ENCODE results near the gene SLC5A12. TPM values are rescaled to one million over a fixed set of nuclear protein-coding genes. Genes with fewer than 3 reads are reported as not detected.

Gene SLC5A12
- total and polyA plus RNA-seq, 2 of the 4 experiments (the other 2 are of a cell fraction): not detected

DNA sequence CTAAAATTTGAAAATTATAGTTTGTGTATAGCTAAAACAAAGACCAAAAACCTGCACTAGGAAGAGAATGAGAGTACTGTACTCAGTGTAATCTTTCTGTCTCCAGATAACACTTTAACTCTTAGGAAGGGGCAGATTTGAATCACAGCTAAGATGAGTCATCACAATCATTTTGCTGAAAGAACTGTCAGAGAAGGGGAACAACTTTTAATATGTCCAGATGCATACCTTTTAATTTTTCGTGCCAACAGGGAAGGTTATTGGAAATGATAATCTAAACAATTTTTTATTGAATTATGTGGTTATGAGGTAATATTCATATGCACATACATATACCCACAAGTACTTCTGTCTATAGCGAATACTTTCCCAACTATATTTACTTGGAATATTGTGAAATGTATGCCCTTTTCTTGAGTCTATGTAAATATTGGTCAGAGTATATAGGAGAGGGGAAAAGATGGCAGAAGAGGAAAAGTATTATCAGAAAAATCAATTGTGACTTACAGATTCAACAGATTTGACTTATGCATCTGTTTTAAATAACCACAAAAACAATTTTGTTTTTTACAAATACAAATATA is 98.7 kb downstream of the SLC5A12 start:
- H3K4me3 ChIP-seq (ENCODE audit: insufficient read depth, low read depth, low read length): no peak overlapping the region
- no peak overlapping the region for H4K91ac ChIP-seq (ENCODE audit: insufficient read depth, low read depth, low read length)
- no peak overlapping the region for H2BK5ac ChIP-seq (ENCODE audit: low read depth, low read length, poor library complexity, severe bottlenecking)
- no peak overlapping the region for H3K56ac ChIP-seq (ENCODE audit: extremely low read depth, insufficient read depth, low read length)
- H4K20me1 ChIP-seq (ENCODE audit: insufficient read depth, low read length): no peaks in the 10 kb centered on the region
- no peaks in the 10 kb centered on the region for H3K9me1 ChIP-seq (ENCODE audit: insufficient read depth, low read length)
- no peaks in the 10 kb centered on the region for H3K27me3 ChIP-seq (ENCODE audit: control insufficient read depth, insufficient read depth, low read length)
- no peaks in the 10 kb centered on the region for H3K79me1 ChIP-seq (ENCODE audit: low read depth in 1 of 2, low read length in 2 of 2)
- H2BK15ac ChIP-seq (ENCODE audit: low read depth, low read length): no peak overlapping the region
- no peak overlapping the region for H3K4ac ChIP-seq (ENCODE audit: low read depth, low read length)
- no peaks in the 10 kb centered on the region for H3K4me1 ChIP-seq (ENCODE audit: control insufficient read depth, insufficient read depth, low read length)
- no peak overlapping the region for H3K9ac ChIP-seq (ENCODE audit: low read depth, low read length)
- H2AK9ac ChIP-seq (replicated peaks; ENCODE audit: low read depth, low read length, poor library complexity): no peak overlapping the region
- H3K18ac ChIP-seq (ENCODE audit: low read depth, low read length): no peak overlapping the region
- ChIA-PET POLR2A (ENCODE audit: unreplicated experiment) (no interaction called here), CTCF (no interaction called here)
- H2BK20ac ChIP-seq (ENCODE audit: low read depth, low read length): no peak overlapping the region
- H3K23ac ChIP-seq (ENCODE audit: low read depth, low read length): no peak overlapping the region
- WGBS, 2 experiments (ENCODE audit: extremely low coverage in 2 of 2, insufficient read length in 1 of 2): no CpG with 5 or more reads among the region's 2 CpGs
- ATAC-seq (ENCODE audit: low read depth): 0 out of 2 replicates have a peak, but pooled peaks have one; percentile 21
- H3K36me3 ChIP-seq (ENCODE audit: control insufficient read depth, insufficient read depth, low read length): no peaks in the 10 kb centered on the region
- intact Hi-C loops (cut with micrococcal nuclease) (no loop called here), in situ Hi-C loops (cut with MboI; ENCODE audit: low sequenced_read_pairs) (no loop called here), dilution Hi-C loops (cut with HindIII; ENCODE audit: low sequenced_read_pairs, unreplicated experiment) (no loop called here)
- H3K14ac ChIP-seq (replicated peaks; ENCODE audit: low read depth, low read length): no peak overlapping the region
- no peak overlapping the region for H2AK5ac ChIP-seq (ENCODE audit: low read depth, low read length)
- H4K5ac ChIP-seq (ENCODE audit: low read depth, low read length): no peak overlapping the region
- no peak overlapping the region for H4K8ac ChIP-seq (ENCODE audit: low read depth in 2 of 2, low read length in 2 of 2)
- DNase-seq: peak; percentile 4
- H3K9me3 ChIP-seq (ENCODE audit: control insufficient read depth, insufficient read depth, low read length): no peaks in the 10 kb centered on the region
- H3K27ac ChIP-seq (ENCODE audit: insufficient read depth, low read length): no peak overlapping the region
- TF ChIP-seq, protein P1, sequence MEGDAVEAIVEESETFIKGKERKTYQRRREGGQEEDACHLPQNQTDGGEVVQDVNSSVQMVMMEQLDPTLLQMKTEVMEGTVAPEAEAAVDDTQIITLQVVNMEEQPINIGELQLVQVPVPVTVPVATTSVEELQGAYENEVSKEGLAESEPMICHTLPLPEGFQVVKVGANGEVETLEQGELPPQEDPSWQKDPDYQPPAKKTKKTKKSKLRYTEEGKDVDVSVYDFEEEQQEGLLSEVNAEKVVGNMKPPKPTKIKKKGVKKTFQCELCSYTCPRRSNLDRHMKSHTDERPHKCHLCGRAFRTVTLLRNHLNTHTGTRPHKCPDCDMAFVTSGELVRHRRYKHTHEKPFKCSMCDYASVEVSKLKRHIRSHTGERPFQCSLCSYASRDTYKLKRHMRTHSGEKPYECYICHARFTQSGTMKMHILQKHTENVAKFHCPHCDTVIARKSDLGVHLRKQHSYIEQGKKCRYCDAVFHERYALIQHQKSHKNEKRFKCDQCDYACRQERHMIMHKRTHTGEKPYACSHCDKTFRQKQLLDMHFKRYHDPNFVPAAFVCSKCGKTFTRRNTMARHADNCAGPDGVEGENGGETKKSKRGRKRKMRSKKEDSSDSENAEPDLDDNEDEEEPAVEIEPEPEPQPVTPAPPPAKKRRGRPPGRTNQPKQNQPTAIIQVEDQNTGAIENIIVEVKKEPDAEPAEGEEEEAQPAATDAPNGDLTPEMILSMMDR (conservative IDR thresholded peaks at IDR 0.05; ENCODE audit: low read depth, low read length): no peak
- TF ChIP-seq, protein P2, sequence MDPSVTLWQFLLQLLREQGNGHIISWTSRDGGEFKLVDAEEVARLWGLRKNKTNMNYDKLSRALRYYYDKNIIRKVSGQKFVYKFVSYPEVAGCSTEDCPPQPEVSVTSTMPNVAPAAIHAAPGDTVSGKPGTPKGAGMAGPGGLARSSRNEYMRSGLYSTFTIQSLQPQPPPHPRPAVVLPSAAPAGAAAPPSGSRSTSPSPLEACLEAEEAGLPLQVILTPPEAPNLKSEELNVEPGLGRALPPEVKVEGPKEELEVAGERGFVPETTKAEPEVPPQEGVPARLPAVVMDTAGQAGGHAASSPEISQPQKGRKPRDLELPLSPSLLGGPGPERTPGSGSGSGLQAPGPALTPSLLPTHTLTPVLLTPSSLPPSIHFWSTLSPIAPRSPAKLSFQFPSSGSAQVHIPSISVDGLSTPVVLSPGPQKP (IDR thresholded peaks at IDR 0.05; ENCODE audit: borderline replicate concordance, low read depth, low read length): no peak
- TF ChIP-seq MXI1 (IDR thresholded peaks at IDR 0.05; ENCODE audit: borderline replicate concordance, low read depth, low read length) (no peak), BHLHE40 (IDR thresholded peaks at IDR 0.05; ENCODE audit: low read depth, low read length) (no peak), POLR2A (IDR thresholded peaks at IDR 0.05; ENCODE audit: low read depth, low read length) (no peak), RFX5 (IDR thresholded peaks at IDR 0.05; ENCODE audit: low read depth, low read length) (no peak), MAFK (IDR thresholded peaks at IDR 0.05; ENCODE audit: low read depth, low read length) (no peak), MAZ (IDR thresholded peaks at IDR 0.05; ENCODE audit: borderline replicate concordance, low read depth, low read length) (no peak), CHD1 (IDR thresholded peaks at IDR 0.05; ENCODE audit: low read depth, low read length) (no peak), RAD21 (IDR thresholded peaks at IDR 0.05; ENCODE audit: low read length) (no peak), CEBPB (IDR thresholded peaks at IDR 0.05; ENCODE audit: low read depth, low read length) (no peak), NFE2L2 (IDR thresholded peaks at IDR 0.05; ENCODE audit: low read depth, low read length) (no peak), FOS (IDR thresholded peaks at IDR 0.05; ENCODE audit: low read depth, low read length) (no peak), SMC3 (IDR thresholded peaks at IDR 0.05; ENCODE audit: low read depth, low read length) (no peak), RCOR1 (IDR thresholded peaks at IDR 0.05; ENCODE audit: insufficient replicate concordance, low read length) (no peak)
- TF ChIP-seq, protein P3, sequence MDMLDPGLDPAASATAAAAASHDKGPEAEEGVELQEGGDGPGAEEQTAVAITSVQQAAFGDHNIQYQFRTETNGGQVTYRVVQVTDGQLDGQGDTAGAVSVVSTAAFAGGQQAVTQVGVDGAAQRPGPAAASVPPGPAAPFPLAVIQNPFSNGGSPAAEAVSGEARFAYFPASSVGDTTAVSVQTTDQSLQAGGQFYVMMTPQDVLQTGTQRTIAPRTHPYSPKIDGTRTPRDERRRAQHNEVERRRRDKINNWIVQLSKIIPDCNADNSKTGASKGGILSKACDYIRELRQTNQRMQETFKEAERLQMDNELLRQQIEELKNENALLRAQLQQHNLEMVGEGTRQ (IDR thresholded peaks at IDR 0.05; ENCODE audit: low read depth, low read length): no peak
- no peak overlapping the region for H2BK120ac ChIP-seq (ENCODE audit: low read depth, low read length)
- no TSS peak for BruUV-seq (replicated peaks)
- H3K4me2 ChIP-seq (ENCODE audit: low read depth, low read length): no peak overlapping the region
- H2AFZ ChIP-seq (replicated peaks; ENCODE audit: low read length, poor library complexity): no peak overlapping the region

Measured in IMR-90 (cell line).